Stimulated activated effector memory CD8-positive, alpha-beta T cell treated with anti-CD3 and anti-CD28 coated beads, Interleukin-12 subunit alpha, Interleukin-12 subunit beta, amount 100 ng/mL, for 72 hours (primary cell): ENCODE data around the gene SLC66A2.
A peak's percentile ranks its signal among the peaks of the same experiment; 100 is the strongest.

Experiments used
- ATAC-seq: fragments of 150-1000 bp; cut with Tn5 transposase; 2 replicates; pipeline ENCODE4 v1.10.0; 2021
- DNase-seq, 2 donors: peaks; one replicate each; pipeline ENCODE4 v3.0.0; 2021 to 2022; ENCODE audit warnings: low spot score in 2 of 2
- H3K27ac Mint-ChIP-seq: one replicate; pipeline ENCODE4 v1.8.0; 2022; ENCODE audit warnings: mild to moderate bottlenecking, mixed read lengths
- H3K36me3 Mint-ChIP-seq: one replicate; pipeline ENCODE4 v1.8.0; 2022; ENCODE audit warnings: mild to moderate bottlenecking, mixed read lengths
- H3K4me1 Mint-ChIP-seq: one replicate; pipeline ENCODE4 v1.8.0; 2022; ENCODE audit warnings: mixed read lengths
- H3K4me3 Mint-ChIP-seq: one replicate; pipeline ENCODE4 v1.8.0; 2022; ENCODE audit warnings: mild to moderate bottlenecking, mixed read lengths
- H3K9me3 Mint-ChIP-seq: one replicate; pipeline ENCODE4 v1.8.0; 2022; ENCODE audit warnings: mixed read lengths

Gene SLC66A2

GRCh38 chr18:79975985-79976680 lies 24.7 kb upstream of the SLC66A2 start:
- peak overlapping the region; percentile 35 for H3K27ac Mint-ChIP-seq
- H3K9me3 Mint-ChIP-seq: no peaks in the 10 kb centered on the region
- DNase-seq (no peak), ATAC-seq (no peak)
- peaks cover 26% of the 10 kb centered on the region for H3K4me1 Mint-ChIP-seq
- H3K4me3 Mint-ChIP-seq: no peak overlapping the region
- H3K36me3 Mint-ChIP-seq: peaks cover 87% of the 10 kb centered on the region

- no peak overlapping the region for H3K4me3 Mint-ChIP-seq
- peaks cover 25% of the 10 kb centered on the region for H3K4me1 Mint-ChIP-seq
- no peaks in the 10 kb centered on the region for H3K9me3 Mint-ChIP-seq
- ATAC-seq (no peak), DNase-seq (no peak)
- H3K36me3 Mint-ChIP-seq: peaks cover 96% of the 10 kb centered on the region
- H3K27ac Mint-ChIP-seq: no peak overlapping the region
Measured at GRCh38 chr18:79975043-79975442, 23.6 kb upstream of the SLC66A2 start.

- ATAC-seq (no peak), DNase-seq (no peak)
- Mint-ChIP-seq H3K36me3 (peaks cover 95% of the 10 kb centered on the region), H3K27ac (no peak overlapping the region), H3K4me1 (peaks cover 16% of the 10 kb centered on the region), H3K9me3 (no peaks in the 10 kb centered on the region), H3K4me3 (no peak overlapping the region)
Measured at GRCh38 chr18:79974025-79974654, 22.7 kb upstream of the SLC66A2 start.

- H3K4me3 Mint-ChIP-seq: no peak overlapping the region
- peaks cover 16% of the 10 kb centered on the region for H3K4me1 Mint-ChIP-seq
- peaks cover 93% of the 10 kb centered on the region for H3K36me3 Mint-ChIP-seq
- no peaks in the 10 kb centered on the region for H3K9me3 Mint-ChIP-seq
- no peak for ATAC-seq
- H3K27ac Mint-ChIP-seq: no peak overlapping the region
- no peak for DNase-seq
Measured at GRCh38 chr18:79973517-79973916, 22.1 kb upstream of the SLC66A2 start.

DNA sequence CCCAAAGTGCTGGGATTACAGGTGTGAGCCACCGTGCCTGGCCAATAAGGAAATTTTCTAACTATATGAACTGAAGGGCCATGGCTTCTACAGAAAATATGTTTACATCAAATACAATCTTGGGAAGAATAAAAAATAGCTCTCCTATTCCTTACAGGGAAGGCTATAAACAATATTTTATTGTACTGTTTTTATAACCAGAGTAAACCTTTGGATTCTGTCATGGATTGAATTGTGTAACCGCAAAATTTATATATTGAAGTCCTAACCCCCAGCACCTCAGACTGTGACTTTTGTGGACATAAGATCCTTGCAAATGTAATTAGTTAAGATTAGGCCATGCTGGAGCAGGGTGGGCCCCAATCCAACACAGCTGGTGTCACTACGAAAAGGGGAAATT lies 21.3 kb upstream of the SLC66A2 start:
- ATAC-seq: no peak
- H3K36me3 Mint-ChIP-seq: peaks cover 86% of the 10 kb centered on the region
- no peak overlapping the region for H3K27ac Mint-ChIP-seq

DNA sequence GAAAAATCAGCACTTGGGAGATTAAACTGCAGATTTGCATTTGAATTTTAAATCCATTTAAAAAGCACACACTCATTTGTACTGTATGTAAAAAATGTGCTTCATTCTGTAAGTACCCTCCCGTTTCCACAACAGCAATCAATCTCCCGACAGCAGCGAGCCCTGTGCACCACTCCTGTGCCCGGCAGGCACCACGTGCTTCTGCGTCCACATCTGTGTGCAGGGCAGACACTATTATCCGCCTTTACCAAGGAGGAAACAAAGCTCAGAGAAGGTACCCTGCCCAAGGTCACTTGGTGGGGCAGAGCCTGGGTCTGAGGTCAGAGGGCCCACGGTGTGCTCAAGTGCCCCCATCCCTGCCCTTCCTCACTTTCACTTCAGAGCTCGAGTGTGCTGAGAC lies 20.5 kb upstream of the SLC66A2 start:
- H3K4me3 Mint-ChIP-seq: no peak overlapping the region
- H3K36me3 Mint-ChIP-seq: peaks cover 86% of the 10 kb centered on the region
- H3K9me3 Mint-ChIP-seq: no peaks in the 10 kb centered on the region
- ATAC-seq (no peak), DNase-seq (no peak)
- peaks cover 10% of the 10 kb centered on the region for H3K4me1 Mint-ChIP-seq
- H3K27ac Mint-ChIP-seq: peak overlapping the region; percentile 38

More for the DNA sequence above, 21.3 kb upstream of the SLC66A2 start:
- Mint-ChIP-seq H3K4me3 (no peak overlapping the region), H3K9me3 (no peaks in the 10 kb centered on the region), H3K4me1 (peaks cover 10% of the 10 kb centered on the region)
- DNase-seq: no peak

DNA sequence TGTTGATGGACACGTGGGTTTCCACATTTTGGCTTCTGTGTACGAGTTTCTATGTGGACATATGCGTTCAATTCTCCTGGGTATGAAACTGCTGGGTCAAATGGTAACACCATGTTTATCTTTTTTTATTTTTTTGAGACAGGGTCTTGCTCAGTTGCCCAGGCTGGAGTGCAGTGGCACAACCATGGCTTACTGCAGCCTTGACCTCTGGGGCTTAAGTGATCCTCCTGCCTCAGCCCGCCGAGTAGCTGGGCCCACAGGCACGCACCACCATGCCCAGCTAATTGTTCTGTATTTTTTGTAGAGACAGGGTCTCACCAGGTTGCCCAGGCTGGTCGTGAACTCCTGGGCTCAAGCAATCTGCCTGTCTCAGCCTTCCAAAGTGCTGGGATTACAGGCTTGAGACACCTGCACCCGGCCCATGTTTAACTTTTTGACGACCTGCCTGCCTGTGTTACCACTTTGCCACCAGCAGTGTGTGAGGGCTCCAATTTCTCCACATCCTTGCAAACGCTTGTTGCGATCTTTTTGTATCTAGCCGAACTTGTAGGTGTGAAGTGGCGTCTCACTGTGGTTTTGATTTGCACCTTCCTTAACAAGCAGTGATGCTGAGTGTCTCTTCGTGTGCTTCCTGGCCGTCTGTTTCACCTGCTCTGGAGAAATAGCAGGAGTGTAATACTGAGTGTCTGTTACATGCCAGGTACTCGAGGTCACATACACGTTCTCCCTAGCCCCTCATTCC lies 19.9 kb upstream of the SLC66A2 start:
- Mint-ChIP-seq H3K4me3 (no peak overlapping the region), H3K27ac (peak overlapping the region; percentile 38), H3K9me3 (no peaks in the 10 kb centered on the region), H3K36me3 (peaks cover 82% of the 10 kb centered on the region), H3K4me1 (peaks cover 10% of the 10 kb centered on the region)
- DNase-seq: no peak
- no peak for ATAC-seq

GRCh38 chr18:79970419-79971133 lies 19.1 kb upstream of the SLC66A2 start:
- H3K36me3 Mint-ChIP-seq: peaks cover 74% of the 10 kb centered on the region

DNA sequence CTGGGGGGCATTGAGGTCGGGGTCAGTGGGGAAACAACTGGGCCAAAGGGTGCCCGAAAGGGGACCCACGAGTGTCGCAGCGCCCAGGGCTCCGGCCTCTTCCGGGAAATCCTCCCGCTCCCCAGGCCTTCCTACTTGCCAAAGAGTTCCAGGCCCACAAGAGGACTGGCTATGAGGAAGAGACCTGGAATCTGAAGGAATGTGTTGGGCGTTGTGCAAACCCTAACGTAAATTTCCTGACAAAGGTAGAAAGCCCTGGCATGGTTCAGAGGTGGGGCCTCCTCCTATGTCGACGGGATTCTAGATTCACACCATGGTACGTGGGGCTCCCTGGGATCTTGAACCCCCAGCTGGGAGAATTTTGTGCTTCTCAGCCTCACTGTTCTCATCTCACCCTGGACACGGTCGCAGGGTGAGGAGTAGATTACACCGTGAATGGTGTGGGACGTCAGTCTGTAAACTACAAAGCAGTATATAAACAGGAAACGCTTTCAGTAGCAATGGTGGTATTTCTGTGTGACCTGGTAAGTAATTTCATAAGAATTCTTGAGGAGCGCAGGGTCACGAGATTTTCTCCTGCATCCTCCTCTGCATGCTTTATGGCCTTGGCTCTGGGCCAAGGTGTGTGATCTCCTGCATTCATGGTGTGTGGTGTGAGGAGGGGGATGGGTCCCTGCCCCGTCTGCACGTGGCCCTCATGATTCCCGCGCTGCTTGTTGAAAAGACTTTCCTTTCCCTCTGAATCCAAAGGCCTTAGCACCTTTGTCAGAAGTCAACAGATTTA lies 13.9 kb upstream of the SLC66A2 start:
- Mint-ChIP-seq H3K4me1 (peaks cover 29% of the 10 kb centered on the region), H3K9me3 (no peaks in the 10 kb centered on the region), H3K36me3 (peaks cover 31% of the 10 kb centered on the region), H3K27ac (peak overlapping the region; percentile 48), H3K4me3 (peak overlapping the region; percentile 77)
- DNase-seq: no peak
- ATAC-seq: no peak

More at GRCh38 chr18:79970419-79971133, 19.1 kb upstream of the SLC66A2 start:
- DNase-seq (no peak), ATAC-seq (no peak)
- peaks cover 13% of the 10 kb centered on the region for H3K4me1 Mint-ChIP-seq
- no peak overlapping the region for H3K4me3 Mint-ChIP-seq
- no peaks in the 10 kb centered on the region for H3K9me3 Mint-ChIP-seq
- peak overlapping the region; percentile 38 for H3K27ac Mint-ChIP-seq

GRCh38 chr18:79964330-79965118 lies 13.1 kb upstream of the SLC66A2 start, which contains the start of gene HSBP1L1:
Gene HSBP1L1, plus strand, starts transcription at chr18:79964643. Its CDS starts 93 bp downstream, at chr18:79964736.
- DNase-seq (peak; percentile 35 to 68), ATAC-seq (peak; percentile 48)
- H3K4me3 Mint-ChIP-seq: peak within 1 kb of the TSS; percentile 77
- no peaks in the 10 kb centered on the region for H3K9me3 Mint-ChIP-seq
- peak within 1 kb of the TSS; percentile 89 for H3K27ac Mint-ChIP-seq
- peaks cover 23% of the 10 kb centered on the region for H3K36me3 Mint-ChIP-seq
- peaks cover 29% of the 10 kb centered on the region for H3K4me1 Mint-ChIP-seq

- H3K9me3 Mint-ChIP-seq: no peaks in the 10 kb centered on the region
- DNase-seq (no peak), ATAC-seq (no peak)
- H3K27ac Mint-ChIP-seq: peak overlapping the region; percentile 89
- H3K36me3 Mint-ChIP-seq: peaks cover 21% of the 10 kb centered on the region
- H3K4me1 Mint-ChIP-seq: peaks cover 29% of the 10 kb centered on the region
- peak overlapping the region; percentile 77 for H3K4me3 Mint-ChIP-seq
Measured at GRCh38 chr18:79963658-79964329, 12.3 kb upstream of the SLC66A2 start.

DNA sequence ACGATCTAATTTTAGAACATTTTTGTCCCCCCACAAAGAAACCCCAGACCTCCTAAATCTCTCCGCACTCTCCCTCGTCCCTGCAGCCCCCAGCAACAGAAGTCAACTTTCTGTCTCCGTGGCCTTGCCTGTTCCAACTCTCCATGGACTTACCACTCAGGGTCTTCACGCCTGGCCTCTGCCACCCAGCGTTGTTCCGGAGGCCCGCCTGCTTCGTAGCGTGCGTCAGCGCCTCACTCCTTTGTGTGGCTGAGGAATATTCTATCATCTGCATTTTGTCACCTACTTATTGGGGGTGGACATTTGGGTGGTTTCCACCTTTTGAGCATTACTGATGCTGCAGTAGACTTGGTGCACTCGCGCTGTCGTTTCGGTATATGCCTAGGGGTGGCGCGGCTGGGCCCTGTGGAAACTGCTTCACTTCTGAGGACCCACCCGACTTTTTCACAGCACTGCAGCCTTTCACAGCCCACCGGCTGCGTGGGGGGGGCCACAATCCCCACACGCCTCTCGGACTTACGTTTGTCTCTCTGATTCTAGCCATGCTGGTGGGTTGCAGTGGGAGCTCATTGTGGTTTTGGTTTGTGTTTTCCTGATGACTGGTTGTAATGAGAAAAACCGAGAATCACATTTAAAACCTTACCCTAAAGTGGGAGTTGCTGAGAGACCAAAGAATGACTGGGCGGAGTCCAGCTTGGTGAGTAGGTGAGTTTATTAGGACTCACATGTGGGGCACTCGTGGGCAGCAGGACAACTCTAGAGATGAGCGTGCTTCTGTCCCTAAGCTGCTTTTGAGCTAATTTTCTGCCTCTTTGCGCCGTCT lies 11.6 kb upstream of the SLC66A2 start:
- peak; percentile 87 for ATAC-seq
- Mint-ChIP-seq H3K27ac (peak overlapping the region; percentile 89), H3K4me3 (peak overlapping the region; percentile 77), H3K4me1 (peaks cover 29% of the 10 kb centered on the region), H3K36me3 (peaks cover 21% of the 10 kb centered on the region), H3K9me3 (no peaks in the 10 kb centered on the region)
- peak; percentile 60 to 91 for DNase-seq

GRCh38 chr18:79962311-79962710 lies 10.9 kb upstream of the SLC66A2 start:
- peak overlapping the region; percentile 89 for H3K27ac Mint-ChIP-seq
- ATAC-seq: no peak

More at GRCh38 chr18:79962311-79962710, 10.9 kb upstream of the SLC66A2 start:
- DNase-seq: no peak
- Mint-ChIP-seq H3K9me3 (no peaks in the 10 kb centered on the region), H3K4me3 (peak overlapping the region; percentile 77), H3K36me3 (peaks cover 16% of the 10 kb centered on the region), H3K4me1 (peaks cover 29% of the 10 kb centered on the region)
